K562 (cell line): ENCODE measurements around the gene SEZ6L. TPM values are rescaled to one million over a fixed set of nuclear protein-coding genes. Genes with fewer than 3 reads are reported as not detected.
A peak's percentile ranks its signal among the peaks of the same experiment; 100 is the strongest.

Experiments used
- ATAC-seq: fragments of 200-7000 bp; cut with Tn5 transposase; 3 replicates; pipeline ENCODE4 v1.9.1; 2020; ENCODE audit warnings: moderate library complexity
- BruUV-seq: library from RNA; stranded (reverse); fragments of 400-500 nt; replicated peaks from 2 replicates; lab custom pipeline; 2021; lab: Mats Ljungman, UMichigan
- CTCF ChIA-PET: fragments of 300-600 bp; formaldehyde crosslinking; extraction: SDS; loops from one replicate; lab custom pipeline; 2021; ENCODE audit warnings: low intra/inter-chr PET ratio; lab: Yijun Ruan, JAX
- POLR2A ChIA-PET: fragments of 300-600, 350-650 bp; sonication (Branson Sonifier 250); formaldehyde crosslinking; extraction: SDS; loops from one replicate; lab custom pipeline; 2021; ENCODE audit warnings: antibody characterized with exemption, inconsistent platforms; lab: Yijun Ruan, JAX
- DNase-seq, 4 experiments: peaks; one replicate each; pipeline versions ENCODE4 v3.0.0 to v3.0.0-alpha.2; 2011 to 2018; ENCODE audit warnings: low spot score in 3 of 4, mixed read lengths in 3 of 4; ENCODE audit errors: extremely low read depth in 1 of 4
- FAIRE-seq: peaks from 2 replicates; lab custom pipeline; 2011; peaks lifted over from hg19 to GRCh38; lab: Jason Lieb, UNC
- H2AFZ ChIP-seq: 2 replicates; pipeline ENCODE4 v1.6.0; 2011; ENCODE audit warnings: low read depth, low read length, control low read depth, inconsistent platforms
- H3K27ac ChIP-seq: fragments of 200-600 bp; 3 replicates; pipeline ENCODE4 v1.8.0; 2011; ENCODE audit warnings: low read depth, mild to moderate bottlenecking, control low read depth, inconsistent platforms, low read length, moderate library complexity, mixed read lengths; ENCODE audit errors: extremely low read depth
- H3K27me3 ChIP-seq, 2 experiments: fragments of 300-600 bp in 1 of 2; 2 replicates in 1 of 2; 3 replicates in 1 of 2; pipeline versions ENCODE4 v1.6.0 to v1.8.0; 2011; ENCODE audit warnings: inconsistent platforms in 2 of 2, low read length in 2 of 2, mild to moderate bottlenecking in 1 of 2, mixed read lengths in 1 of 2, moderate library complexity in 1 of 2; ENCODE audit not compliant: control insufficient read depth in 2 of 2, insufficient read depth in 2 of 2
- H3K36me3 ChIP-seq: fragments of 300-600 bp; 3 replicates; pipeline ENCODE4 v1.8.0; 2011; ENCODE audit warnings: mild to moderate bottlenecking, low read length, inconsistent platforms; ENCODE audit not compliant: control insufficient read depth, insufficient read depth
- H3K4me1 ChIP-seq, 2 experiments: fragments of 200-600 bp in 1 of 2; replicated peaks in 1 of 2; 2 replicates in 1 of 2; 3 replicates in 1 of 2; pipeline versions ENCODE4 v1.5.1 to v1.8.0; 2011; ENCODE audit warnings: inconsistent platforms in 2 of 2, low read length in 2 of 2, mild to moderate bottlenecking in 1 of 2, mixed read lengths in 1 of 2, moderate library complexity in 1 of 2; ENCODE audit not compliant: control insufficient read depth in 2 of 2, insufficient read depth in 2 of 2
- H3K4me2 ChIP-seq: 2 replicates; pipeline ENCODE4 v1.6.1; 2011; ENCODE audit warnings: low read length, control low read depth, inconsistent platforms, mixed read lengths; ENCODE audit not compliant: insufficient read depth
- H3K4me3 ChIP-seq: fragments of 200-600 bp; sonication (generic), shearing (Covaris generic); 2 replicates; pipeline ENCODE4 v1.5.1; 2016; ENCODE audit warnings: control low read depth, inconsistent platforms
- H3K79me2 ChIP-seq: fragments of 200-600 bp; 3 replicates; pipeline ENCODE4 v1.8.0; 2011; ENCODE audit warnings: low read length, inconsistent platforms; ENCODE audit not compliant: control insufficient read depth, insufficient read depth
- H3K9ac ChIP-seq, 2 experiments: 2 replicates each; pipeline versions ENCODE4 v1.6.0 to v1.6.1; 2011; ENCODE audit warnings: low read depth in 2 of 2, low read length in 2 of 2, control low read depth in 1 of 2, inconsistent platforms in 1 of 2, mild to moderate bottlenecking in 1 of 2, mixed read lengths in 1 of 2; ENCODE audit not compliant: insufficient read depth in 1 of 2
- H3K9me1 ChIP-seq: one replicate; pipeline ENCODE4 v1.6.0; 2011; ENCODE audit warnings: inconsistent platforms, mild to moderate bottlenecking, low read length, moderate library complexity; ENCODE audit not compliant: control insufficient read depth, insufficient read depth
- H3K9me3 ChIP-seq: replicated peaks from 2 replicates; pipeline ENCODE4 v1.5.1; 2011; ENCODE audit warnings: low read depth, low read length, inconsistent platforms; ENCODE audit not compliant: control insufficient read depth, insufficient read depth
- H4K20me1 ChIP-seq: replicated peaks from 2 replicates; pipeline ENCODE4 v1.6.1; 2011; ENCODE audit warnings: low read length, inconsistent platforms, mixed read lengths; ENCODE audit not compliant: control insufficient read depth, insufficient read depth
- BHLHE40 ChIP-seq: IDR thresholded peaks from 2 replicates; pipeline ENCODE4 v1.6.1; 2011; ENCODE audit warnings: low read length, improper control_type of control experiment
- RBM25 ChIP-seq: fragments of 200-400 bp; formaldehyde crosslinking; IDR thresholded peaks from 2 replicates; pipeline ENCODE4 v1.6.1; 2018; ENCODE audit warnings: low read length, low read depth, moderate library complexity; ENCODE audit not compliant: severe bottlenecking
- RCOR1 ChIP-seq, 2 experiments: IDR thresholded peaks; 2 replicates each; pipeline ENCODE4 v1.6.1; 2012; ENCODE audit warnings: low read depth in 2 of 2, low read length in 2 of 2, borderline replicate concordance in 1 of 2, improper control_type of control experiment in 1 of 2
- REST ChIP-seq, 2 experiments: fragments of 450-650 bp; formaldehyde crosslinking in 1 of 2; IDR thresholded peaks; 2 replicates each; pipeline versions ENCODE4 v1.4.0 to v1.6.1; 2014 to 2020; ENCODE audit warnings: mild to moderate bottlenecking in 2 of 2, borderline replicate concordance in 1 of 2, low read depth in 1 of 2
- SMAD4 ChIP-seq: fragments of 250-450 bp; sonication (Bioruptor Pico); conservative IDR thresholded peaks from 2 replicates; pipeline ENCODE4 v1.8.0; 2021; ENCODE audit warnings: inconsistent platforms, mild to moderate bottlenecking, moderate library complexity
- WGBS: fragments of 100-300 bp; shearing (Covaris generic); methylation state at CpG from one replicate; pipeline ENCODE4 v1.1.6; 2016; ENCODE audit warnings: low coverage, mixed read lengths; ENCODE audit not compliant: insufficient coverage; ENCODE audit errors: missing lambda C conversion rate; 5-methylcytosine and 5-hydroxymethylcytosine counted together
- in situ Hi-C: fragments of 300-500 bp; cut with MboI; formaldehyde crosslinking; loops from 4 replicates; pipeline ENCODE4 v1.15.0; 2018; ENCODE audit warnings: inconsistent platforms, mixed read lengths
- intact Hi-C: fragments of 100-400 bp; cut with micrococcal nuclease; formaldehyde crosslinking; loops from 2 replicates; pipeline ENCODE4 v1.14.2; 2022
- polyA plus RNA-seq, 8 experiments: library from polyadenylated mRNA; depleted of rRNA in 4 of 8; stranded (reverse) in 5 of 8; unstranded in 3 of 8; fragments of >200 nt; fragmentation: Nextera tagmentation in 2 of 8; fragmentation: Illumina TruSeq in 1 of 8; extraction: Ambion mirVana in 2 of 8; extraction: Trizol in 1 of 8; gene quantifications; 2 replicates each; pipeline versions ENCODE4 v1.2.1 to v1.2.3, GENCODE V29; 2011 to 2014; ENCODE audit warnings: inconsistent platforms in 1 of 8, missing spikeins in 1 of 8
- total RNA-seq, 7 experiments: library from RNA; depleted of rRNA in 6 of 7; stranded (reverse); fragments of >200 nt in 6 of 7; fragmentation: Illumina TruSeq in 2 of 7; extraction: Trizol in 2 of 7; gene quantifications; 2 replicates each; pipeline versions ENCODE4 v1.2.1 to v1.2.3, GENCODE V29; 2011 to 2021; ENCODE audit warnings: low replicate concordance in 1 of 7

The SEZ6L gene
- total and polyA plus RNA-seq, 9 of the 15 experiments (the other 6 are each of a cell fraction or from before 2014, with no cell fraction given) = not detected

DNA sequence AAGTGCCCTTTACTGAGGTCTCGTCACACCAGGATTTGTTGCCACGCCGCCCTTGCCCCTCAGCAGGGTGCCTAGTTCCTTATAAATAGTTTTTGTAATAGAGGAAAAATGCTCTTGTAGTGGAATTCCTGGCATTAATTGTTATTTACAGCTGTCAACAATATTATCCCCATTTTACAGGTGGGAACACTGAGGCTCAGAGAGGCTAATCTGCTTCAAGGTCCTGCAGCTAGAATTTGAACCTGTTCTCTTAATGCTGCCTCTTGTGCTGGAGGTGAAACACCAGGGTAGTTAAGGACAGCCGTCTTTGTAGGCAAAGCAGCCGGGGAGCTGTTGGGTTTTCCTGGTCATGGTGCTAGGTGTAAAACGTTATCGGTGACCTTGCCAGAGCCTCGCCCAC is 159.0 kb downstream of the SEZ6L start:
- H3K4me2 ChIP-seq = no peak overlapping the region
- no peaks in the 10 kb centered on the region for H3K9me3 ChIP-seq
- ChIA-PET CTCF (no interaction called here), POLR2A (no interaction called here)
- H3K9ac ChIP-seq = no peak overlapping the region
- H4K20me1 ChIP-seq = no peaks in the 10 kb centered on the region
- H3K27ac ChIP-seq = no peak overlapping the region
- peak; percentile 64 for TF ChIP-seq RBM25
- no peak for TF ChIP-seq SMAD4
- H3K4me1 ChIP-seq = no peaks in the 10 kb centered on the region; a peak in 2 of 5 replicates
- no peaks in the 10 kb centered on the region for H3K79me2 ChIP-seq
- no TSS peak for BruUV-seq
- FAIRE-seq (no peak), ATAC-seq (no peak), DNase-seq (no peak)
- intact Hi-C loops = no loop called here
- WGBS = under 1% methylated on average over 8 of the region's 8 CpGs
- in situ Hi-C loops = loop anchor here (25.0 kb wide), 1 partner anchor 1116 kb away; the partner anchor contains the start of gene CRYBB2
- H3K27me3 ChIP-seq = peaks cover 0 to 10% of the 10 kb centered on the region in 2 experiments; a peak in 2 of 5 replicates
- no peak overlapping the region for H3K4me3 ChIP-seq
- H3K9me1 ChIP-seq = no peaks in the 10 kb centered on the region
- H3K36me3 ChIP-seq = no peaks in the 10 kb centered on the region
- no peak overlapping the region for H2AFZ ChIP-seq

DNA sequence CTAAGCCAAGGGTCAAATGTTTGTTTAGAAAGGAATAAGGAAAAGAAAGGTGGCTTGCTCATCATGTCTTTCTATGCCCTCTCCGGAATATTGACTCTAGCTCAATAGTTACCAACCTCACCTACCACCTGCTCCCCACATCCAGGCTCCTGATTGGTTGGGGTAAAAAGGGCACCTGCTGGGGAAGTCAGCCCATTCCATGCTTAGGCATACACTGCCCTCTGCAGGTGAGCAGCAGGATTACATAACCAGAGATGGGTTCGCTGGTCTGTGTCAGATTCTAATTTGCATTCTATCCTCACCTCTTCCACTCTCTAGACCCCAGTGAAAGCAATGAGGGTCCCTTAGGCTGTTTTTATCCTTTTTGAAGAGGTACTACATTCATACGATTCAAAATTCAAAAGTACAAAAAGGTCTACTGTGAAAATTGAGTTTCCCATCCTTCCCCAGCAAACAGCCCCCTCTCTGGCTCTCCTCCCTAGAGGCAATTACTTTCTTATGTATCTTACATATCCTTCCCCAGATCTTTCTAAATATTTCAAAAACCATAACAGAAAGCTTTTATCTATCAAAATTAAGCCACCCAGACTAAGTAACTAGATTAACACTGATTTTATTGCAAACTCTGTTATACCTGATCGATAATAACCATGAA is 161.8 kb downstream of the SEZ6L start:
- FAIRE-seq (peak; percentile 84), DNase-seq (peak; percentile 62 to 88 (median 84)), ATAC-seq (peak; percentile 91)
- ChIA-PET POLR2A (interaction anchor here (0.7 kb wide), 1 partner anchor 479 kb away, joined by 4 read pairs; no protein-coding TSS in a partner anchor), CTCF (interaction anchor here (0.7 to 1.1 kb wide), 2 partner anchors 159 to 433 kb away, joined by 3 to 6 read pairs; no protein-coding TSS in a partner anchor)
- H4K20me1 ChIP-seq = no peaks in the 10 kb centered on the region
- H3K79me2 ChIP-seq = no peaks in the 10 kb centered on the region
- intact Hi-C loops (loop anchor here (10.0 kb wide), 2 partner anchors 156 to 246 kb away; no protein-coding TSS in a partner anchor), in situ Hi-C loops (loop anchor here (10.0 to 25.0 kb wide), 2 partner anchors 876 to 1119 kb away; partner anchors contain the start of gene CRYBB2)
- H3K9ac ChIP-seq = no peak overlapping the region
- WGBS = 0% methylated on average over 4 of the region's 4 CpGs
- no peaks in the 10 kb centered on the region for H3K9me3 ChIP-seq
- no peak overlapping the region for H3K4me2 ChIP-seq
- no peaks in the 10 kb centered on the region for H3K9me1 ChIP-seq
- peaks cover 0 to 15% of the 10 kb centered on the region in 2 experiments; a peak in 2 of 5 replicates for H3K27me3 ChIP-seq
- no peak overlapping the region for H3K27ac ChIP-seq
- H3K4me1 ChIP-seq = no peaks in the 10 kb centered on the region; a peak in 2 of 5 replicates
- no peaks in the 10 kb centered on the region for H3K36me3 ChIP-seq
- no peak overlapping the region for H2AFZ ChIP-seq
- no TSS peak for BruUV-seq
- no peak overlapping the region for H3K4me3 ChIP-seq
- TF ChIP-seq BHLHE40 (peak; percentile 47; the same call in 1 of the 2 replicates), RCOR1 (IDR thresholded peaks at IDR 0.05; ENCODE audit: borderline replicate concordance in 1 of 2, low read depth in 2 of 2, low read length in 2 of 2) (0 out of 4 replicates have a peak, but pooled peaks of 1 of the 2 experiments have one; percentile 18), REST (IDR thresholded peaks at IDR 0.05; ENCODE audit: borderline replicate concordance) (peak; percentile 75), REST (CRISPR knock-in tag; IDR thresholded peaks at IDR 0.05; ENCODE audit: low read depth) (no peak)
